PC-9 (cell line): ENCODE data around the gene SMOC2. TPM values are rescaled to one million over a fixed set of nuclear protein-coding genes. Genes with fewer than 3 reads are reported as not detected.

Experiments
- BruUV-seq: library from RNA; stranded (reverse); fragments of 400-500 nt; replicated peaks from 2 replicates; lab custom pipeline; 2021; lab: Mats Ljungman, UMichigan
- CTCF ChIA-PET: fragments of 300-600 bp; sonication (Branson Sonifier 250); formaldehyde crosslinking; loops from one replicate; lab custom pipeline; 2022; ENCODE audit warnings: antibody characterized with exemption; lab: Charles Lee
- POLR2A ChIA-PET: fragments of 300-600 bp; sonication (Branson Sonifier 250); formaldehyde crosslinking; loops from one replicate; lab custom pipeline; 2022; ENCODE audit warnings: antibody characterized with exemption; ENCODE audit not compliant: unreplicated experiment; lab: Charles Lee
- DNase-seq, 2 experiments: peaks; one replicate each; pipeline versions ENCODE4 v3.0.0 to v3.0.0-alpha.2; 2015 to 2022; ENCODE audit warnings: mixed read lengths in 1 of 2
- H2AFZ ChIP-seq: fragments of 200-600 bp; sonication (generic); 2 replicates; pipeline ENCODE4 v1.8.1; 2017; ENCODE audit warnings: antibody characterized with exemption
- H3F3A ChIP-seq: fragments of 200-600 bp; sonication (generic); 2 replicates; pipeline ENCODE4 v1.8.1; 2017; ENCODE audit warnings: antibody characterized with exemption, mild to moderate bottlenecking, low read depth; ENCODE audit not compliant: insufficient read depth
- H3K27ac ChIP-seq: fragments of 200-600 bp; sonication (generic); 2 replicates; pipeline ENCODE4 v1.6.1; 2016; ENCODE audit warnings: mixed run types
- H3K27me3 ChIP-seq: fragments of 200-600 bp; sonication (generic); 2 replicates; pipeline ENCODE4 v1.6.1; 2016; ENCODE audit warnings: low read depth, mixed run types; ENCODE audit not compliant: insufficient read depth
- H3K36me3 ChIP-seq: fragments of 200-600 bp; sonication (generic); 2 replicates; pipeline ENCODE4 v1.6.1; 2016; ENCODE audit warnings: low read depth, mixed run types
- H3K4me1 ChIP-seq: fragments of 200-600 bp; sonication (generic); replicated peaks from 2 replicates; pipeline ENCODE4 v1.6.1; 2016; ENCODE audit warnings: mixed run types; ENCODE audit not compliant: insufficient read depth
- H3K4me2 ChIP-seq: fragments of 200-600 bp; sonication (generic); 2 replicates; pipeline ENCODE4 v1.6.1; 2017; ENCODE audit warnings: mixed run types
- H3K4me3 ChIP-seq: fragments of 200-600 bp; sonication (generic); 2 replicates; pipeline ENCODE4 v1.6.1; 2016; ENCODE audit warnings: mixed run types
- H3K79me2 ChIP-seq: fragments of 200-600 bp; sonication (generic); 2 replicates; pipeline ENCODE4 v1.6.1; 2017; ENCODE audit warnings: low read depth, mixed run types
- H3K9me2 ChIP-seq: fragments of 200-600 bp; sonication (generic); 2 replicates; pipeline ENCODE4 v1.8.1; 2017; ENCODE audit warnings: mild to moderate bottlenecking; ENCODE audit not compliant: insufficient read depth
- H3K9me3 ChIP-seq: fragments of 200-600 bp; sonication (generic); 2 replicates; pipeline ENCODE4 v1.8.1; 2016; ENCODE audit warnings: low read depth; ENCODE audit not compliant: insufficient read depth
- H4K20me1 ChIP-seq: fragments of 200-600 bp; sonication (generic); 2 replicates; pipeline ENCODE4 v1.8.1; 2017; ENCODE audit not compliant: insufficient read depth
- EZH2 ChIP-seq: fragments of 200-600 bp; sonication (generic); IDR thresholded peaks from 2 replicates; pipeline ENCODE4 v1.8.0; 2017; ENCODE audit warnings: antibody characterized with exemption, low read depth
- intact Hi-C: fragments of 100-400 bp; cut with micrococcal nuclease; formaldehyde crosslinking; loops from one replicate; pipeline ENCODE4 v1.10.0; 2022; ENCODE audit not compliant: unreplicated experiment
- total RNA-seq: library from RNA; stranded (reverse); gene quantifications from 2 replicates; pipeline ENCODE4 v1.2.3, GENCODE V29; 2021
- TF ChIP-seq, protein P1 (sequence below): fragments of 200-600 bp; sonication (generic); conservative IDR thresholded peaks from 2 replicates; pipeline ENCODE4 v1.6.1; 2017; ENCODE audit warnings: mixed run types, antibody characterized with exemption, mild to moderate bottlenecking, moderate library complexity

SMOC2 gene
- total RNA-seq, 1 experiment from 2014 or later, result not detected

DNA sequence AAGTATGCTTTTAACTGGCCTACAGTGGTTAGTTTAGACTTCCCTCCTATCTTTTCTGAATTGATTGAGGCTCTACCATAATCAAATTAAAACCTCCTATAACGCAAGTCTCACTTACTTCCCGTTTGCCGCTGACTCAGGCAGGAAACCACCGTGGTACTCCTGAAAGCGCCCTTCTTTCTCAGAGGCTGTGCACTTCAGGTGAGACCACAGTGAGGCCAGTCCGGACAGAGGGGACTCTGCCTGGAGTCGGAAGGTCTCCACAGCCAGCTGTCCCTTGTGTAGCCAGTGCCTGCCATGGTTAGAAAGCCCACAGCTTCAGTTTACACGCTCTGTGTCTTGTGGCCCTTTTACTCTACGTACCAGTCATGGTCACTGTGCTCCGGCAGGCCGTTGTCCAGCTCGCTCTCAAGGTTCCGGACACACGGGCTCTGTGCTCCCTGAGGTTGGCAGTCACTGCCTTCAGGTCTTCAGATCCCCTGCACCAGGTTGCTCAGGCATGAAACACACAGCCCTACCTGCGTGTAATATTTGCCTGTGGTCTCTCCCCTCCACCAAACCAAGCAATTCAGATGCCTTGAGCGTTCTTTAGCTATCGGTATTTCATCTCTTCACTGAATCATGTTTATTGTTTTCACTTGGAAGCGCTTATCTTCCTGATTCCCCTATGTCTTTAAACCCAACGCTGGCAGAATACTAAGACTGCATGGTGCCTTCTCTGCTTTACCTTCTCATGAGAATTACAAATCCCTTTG, 178.8 kb downstream of the SMOC2 start:
- CTCF ChIA-PET, result interaction anchor here (0.5 kb wide), 1 partner anchor 97 kb away, joined by 5 read pairs; no protein-coding TSS in a partner anchor
- no peak for DNase-seq
- Histone ChIP-seq H3K9me2 (no peaks in the 10 kb centered on the region), H3K4me3 (no peak overlapping the region), H2AFZ (peak overlapping the region; percentile 55; the same call in 1 of the 2 replicates), H3K4me2 (no peak overlapping the region), H3K9me3 (no peaks in the 10 kb centered on the region), H3K27me3 (no peaks in the 10 kb centered on the region), H4K20me1 (no peaks in the 10 kb centered on the region), H3K79me2 (no peaks in the 10 kb centered on the region), H3K4me1 (peaks cover 4% of the 10 kb centered on the region; the same call in 1 of the 2 replicates), H3F3A (no peaks in the 10 kb centered on the region), H3K27ac (no peak overlapping the region), H3K36me3 (no peaks in the 10 kb centered on the region)
- intact Hi-C loops, result no loop called here
- no TSS peak for BruUV-seq
- POLR2A ChIA-PET, result no interaction called here
- TF ChIP-seq, protein P1, sequence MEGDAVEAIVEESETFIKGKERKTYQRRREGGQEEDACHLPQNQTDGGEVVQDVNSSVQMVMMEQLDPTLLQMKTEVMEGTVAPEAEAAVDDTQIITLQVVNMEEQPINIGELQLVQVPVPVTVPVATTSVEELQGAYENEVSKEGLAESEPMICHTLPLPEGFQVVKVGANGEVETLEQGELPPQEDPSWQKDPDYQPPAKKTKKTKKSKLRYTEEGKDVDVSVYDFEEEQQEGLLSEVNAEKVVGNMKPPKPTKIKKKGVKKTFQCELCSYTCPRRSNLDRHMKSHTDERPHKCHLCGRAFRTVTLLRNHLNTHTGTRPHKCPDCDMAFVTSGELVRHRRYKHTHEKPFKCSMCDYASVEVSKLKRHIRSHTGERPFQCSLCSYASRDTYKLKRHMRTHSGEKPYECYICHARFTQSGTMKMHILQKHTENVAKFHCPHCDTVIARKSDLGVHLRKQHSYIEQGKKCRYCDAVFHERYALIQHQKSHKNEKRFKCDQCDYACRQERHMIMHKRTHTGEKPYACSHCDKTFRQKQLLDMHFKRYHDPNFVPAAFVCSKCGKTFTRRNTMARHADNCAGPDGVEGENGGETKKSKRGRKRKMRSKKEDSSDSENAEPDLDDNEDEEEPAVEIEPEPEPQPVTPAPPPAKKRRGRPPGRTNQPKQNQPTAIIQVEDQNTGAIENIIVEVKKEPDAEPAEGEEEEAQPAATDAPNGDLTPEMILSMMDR, result no peak
- no peak for TF ChIP-seq EZH2

DNA sequence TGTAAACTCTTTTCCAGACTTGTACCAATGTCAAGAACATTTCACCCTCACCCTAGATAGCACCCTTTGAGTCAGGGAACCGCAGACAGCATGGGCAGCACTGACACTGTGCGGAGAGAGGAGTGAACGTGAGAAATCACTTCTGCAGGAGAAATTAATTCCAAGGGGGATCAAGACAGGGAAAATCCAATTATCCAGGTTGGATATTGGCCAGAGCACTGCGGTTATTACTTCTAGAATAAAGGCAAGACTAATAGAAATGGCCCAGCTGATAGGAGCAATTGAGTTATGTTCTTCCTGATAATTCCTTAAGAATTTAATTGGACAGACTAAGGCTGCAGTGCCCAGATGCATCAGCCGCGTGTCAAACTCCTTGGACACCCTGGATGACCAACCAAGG, 179.6 kb downstream of the SMOC2 start:
- H3K9me2 ChIP-seq, result no peaks in the 10 kb centered on the region
- H3K36me3 ChIP-seq, result no peaks in the 10 kb centered on the region
- BruUV-seq, result no TSS peak
- no peaks in the 10 kb centered on the region for H3K27me3 ChIP-seq
- no peaks in the 10 kb centered on the region for H3K9me3 ChIP-seq
- intact Hi-C loops, result no loop called here
- H2AFZ ChIP-seq, result no peak overlapping the region
- peaks cover 4% of the 10 kb centered on the region; the same call in 1 of the 2 replicates for H3K4me1 ChIP-seq
- H3K4me2 ChIP-seq, result no peak overlapping the region
- DNase-seq, result no peak
- H3K79me2 ChIP-seq, result no peaks in the 10 kb centered on the region
- no peak for TF ChIP-seq EZH2
- TF ChIP-seq, protein P1, result no peak
- no peaks in the 10 kb centered on the region for H4K20me1 ChIP-seq
- CTCF ChIA-PET, result no interaction called here
- no peak overlapping the region for H3K27ac ChIP-seq
- no peak overlapping the region for H3K4me3 ChIP-seq
- H3F3A ChIP-seq, result no peaks in the 10 kb centered on the region
- POLR2A ChIA-PET, result no interaction called here

DNA sequence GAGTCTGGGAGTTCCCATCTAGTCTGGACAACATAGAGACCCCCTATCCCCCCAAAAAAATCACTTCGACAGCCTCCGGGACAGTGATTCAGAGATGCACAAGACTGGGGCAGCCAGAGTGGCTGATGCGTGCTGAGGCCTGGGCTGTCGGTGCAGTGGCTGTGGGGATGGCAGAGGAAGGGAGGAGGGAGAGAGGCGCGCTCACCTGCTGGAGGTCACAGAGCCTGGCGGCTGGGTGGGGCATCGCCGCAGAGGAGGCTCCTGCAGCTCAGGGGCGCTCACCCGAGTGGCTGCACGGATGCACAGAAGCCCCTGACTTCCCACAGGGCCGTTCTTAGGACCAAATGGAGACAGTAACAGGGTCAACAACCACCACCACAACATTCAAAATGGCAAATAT, 182.8 kb downstream of the SMOC2 start:
- Histone ChIP-seq H3K36me3 (no peaks in the 10 kb centered on the region), H3K4me3 (no peak overlapping the region), H3K9me3 (no peaks in the 10 kb centered on the region), H3K79me2 (no peaks in the 10 kb centered on the region), H3K9me2 (no peaks in the 10 kb centered on the region), H3K4me2 (no peak overlapping the region), H2AFZ (no peak overlapping the region), H3K4me1 (no peaks in the 10 kb centered on the region), H3K27me3 (no peaks in the 10 kb centered on the region), H4K20me1 (no peaks in the 10 kb centered on the region), H3F3A (no peaks in the 10 kb centered on the region), H3K27ac (no peak overlapping the region)
- ChIA-PET CTCF (no interaction called here), POLR2A (no interaction called here)
- intact Hi-C loops, result no loop called here
- no TSS peak for BruUV-seq
- TF ChIP-seq, protein P1, result no peak
- no peak for TF ChIP-seq EZH2
- DNase-seq, result no peak
